HG03439 (cell line): ENCODE results near the gene ABCD1.

Source experiments
- ATAC-seq: cut with Tn5 transposase; IDR thresholded peaks from one replicate; pipeline ENCODE4 v1.9.1; 2021; ENCODE audit warnings: mild to moderate bottlenecking, moderate library complexity; ENCODE audit not compliant: unreplicated experiment

Gene ABCD1

GRCh38 chrX:153770601-153771414 lies 46.2 kb downstream of the ABCD1 start:
- no peak for ATAC-seq

GRCh38 chrX:153771415-153772315 lies 47.0 kb downstream of the ABCD1 start:
- no peak for ATAC-seq

GRCh38 chrX:153772316-153773217 lies 47.9 kb downstream of the ABCD1 start:
- ATAC-seq = no peak

- no peak for ATAC-seq
Observed at GRCh38 chrX:153773218-153773611, 48.6 kb downstream of the ABCD1 start.

GRCh38 chrX:153773741-153774575 lies 49.3 kb downstream of the ABCD1 start:
- no peak for ATAC-seq

GRCh38 chrX:153774576-153775292 lies 50.1 kb downstream of the ABCD1 start:
- no peak for ATAC-seq

GRCh38 chrX:153775293-153776119 lies 50.9 kb downstream of the ABCD1 start:
- no peak for ATAC-seq

- ATAC-seq = no peak
Observed at GRCh38 chrX:153776120-153776599, 51.5 kb downstream of the ABCD1 start.

GRCh38 chrX:153776611-153777045 lies 52.0 kb downstream of the ABCD1 start:
- ATAC-seq = no peak

- no peak for ATAC-seq
Observed at GRCh38 chrX:153777261-153778090, 52.8 kb downstream of the ABCD1 start.

- ATAC-seq = no peak
Observed at GRCh38 chrX:153778181-153778580, 53.5 kb downstream of the ABCD1 start.

- no peak for ATAC-seq
Observed at GRCh38 chrX:153778684-153779101, 54.0 kb downstream of the ABCD1 start.

- no peak for ATAC-seq
Observed at GRCh38 chrX:153779891-153780677, 55.4 kb downstream of the ABCD1 start.

GRCh38 chrX:153780678-153781427 lies 56.2 kb downstream of the ABCD1 start, which contains the start of gene SRPK3:
SRPK3 (plus strand) TSS chrX:153781041; CDS start chrX:153781087, 46 bp downstream.
- no peak for ATAC-seq

GRCh38 chrX:153781428-153782047 lies 56.9 kb downstream of the ABCD1 start:
- no peak for ATAC-seq
